Measurements from ENCODE around the gene LCE1A. TPM values are rescaled to one million over a fixed set of nuclear protein-coding genes. Genes with fewer than 3 reads are reported as not detected.

LCE1A gene, protein sequence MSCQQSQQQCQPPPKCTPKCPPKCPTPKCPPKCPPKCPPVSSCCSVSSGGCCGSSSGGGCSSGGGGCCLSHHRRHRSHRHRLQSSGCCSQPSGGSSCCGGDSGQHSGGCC
- total RNA-seq: not detected

DNA sequence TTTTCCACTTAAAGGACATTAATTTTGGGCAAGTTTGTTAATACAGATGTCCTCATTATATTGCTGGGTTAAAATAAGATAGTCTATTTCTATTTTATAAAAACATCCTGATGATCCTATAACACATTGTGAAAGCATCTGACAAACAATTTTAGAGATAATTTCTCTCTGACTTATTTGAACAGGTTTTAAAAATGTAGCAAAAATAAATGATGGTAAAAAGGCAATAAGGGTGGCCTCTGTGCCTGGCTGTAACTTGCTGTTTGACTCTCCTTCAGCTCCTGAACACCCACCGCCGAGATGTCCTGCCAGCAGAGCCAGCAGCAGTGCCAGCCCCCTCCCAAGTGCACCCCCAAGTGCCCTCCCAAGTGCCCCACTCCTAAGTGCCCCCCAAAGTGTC, at the start of gene LCE1A:
LCE1A (plus strand) TSS at position 301 of the 400 bp plus-strand sequence; CDS start at position 301, 0 bp downstream.
- DNase-seq: no peak

DNA sequence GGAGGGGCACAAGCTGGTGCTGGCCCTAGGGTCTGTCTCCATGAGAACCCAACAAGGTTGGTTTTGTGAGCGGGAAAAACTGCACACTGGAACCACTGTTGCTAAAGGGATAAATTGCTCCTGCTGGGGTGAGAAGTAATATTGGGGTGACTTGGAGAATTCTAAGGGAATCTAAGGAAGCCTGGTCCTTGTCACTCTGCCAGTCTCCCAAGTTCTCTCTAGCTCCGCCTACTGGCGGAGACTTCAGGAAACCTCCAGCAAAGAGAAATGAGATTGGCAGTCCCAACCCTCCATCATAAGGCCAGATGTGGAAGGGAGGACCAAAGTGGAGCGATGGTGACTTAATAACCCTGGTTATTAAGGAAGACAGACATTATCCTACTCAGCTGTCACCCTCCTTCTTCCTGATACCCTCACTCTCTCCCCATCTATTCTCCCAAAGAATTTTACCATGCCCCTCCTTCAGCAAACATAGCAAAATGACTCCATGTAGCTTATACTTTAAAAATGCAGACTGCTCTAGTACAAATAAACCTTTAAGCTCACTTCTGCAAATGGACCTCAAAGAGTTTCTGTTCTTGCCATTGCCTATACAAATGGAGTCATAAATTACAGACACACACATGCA, 49.6 kb upstream of the LCE1A start:
- DNase-seq: no peak

DNA sequence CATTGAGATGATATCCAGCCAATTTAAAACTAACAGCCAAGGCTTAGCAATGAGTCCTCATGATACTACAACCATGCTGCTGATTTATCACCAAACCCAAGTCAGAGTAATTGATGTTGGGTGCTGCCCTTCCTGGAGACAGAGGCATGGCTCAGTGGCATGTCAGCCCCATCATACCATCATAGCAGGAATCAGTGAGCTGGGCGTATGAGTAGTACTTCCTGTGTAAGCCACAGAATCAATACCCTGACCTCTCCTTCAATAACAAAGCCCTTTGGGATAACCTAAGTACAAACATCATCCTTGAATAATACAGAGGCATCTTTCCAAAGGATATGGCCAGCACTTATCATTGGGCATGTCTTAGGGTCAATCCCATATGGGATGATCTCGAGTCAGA, 44.2 kb upstream of the LCE1A start:
- DNase-seq: no peak

DNA sequence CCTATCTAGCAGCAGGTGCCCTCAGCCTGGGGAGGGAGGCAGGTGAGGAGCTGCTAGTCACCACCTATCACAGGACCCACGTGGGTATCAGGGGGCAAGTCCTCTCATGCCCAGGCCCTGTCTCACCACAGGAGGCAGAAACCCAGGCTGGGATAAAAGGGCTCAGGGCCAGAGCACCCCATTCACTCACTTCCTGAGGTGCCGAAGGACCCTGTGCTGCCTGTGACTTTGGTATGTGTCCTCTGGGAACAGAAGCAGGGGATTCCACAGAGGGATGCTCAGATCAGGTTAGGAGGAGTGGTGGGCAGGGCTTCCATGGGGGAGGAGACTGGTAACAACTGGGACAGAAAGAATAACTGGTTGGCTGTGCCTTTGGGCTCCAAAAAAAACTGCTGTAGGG, 41.2 kb upstream of the LCE1A start, which contains the start of gene LCE1E:
LCE1E (plus strand) TSS at position 181 of the 400 bp plus-strand sequence. CDS start 1,043 bp downstream, outside the sequence.
- DNase-seq: no peak

DNA sequence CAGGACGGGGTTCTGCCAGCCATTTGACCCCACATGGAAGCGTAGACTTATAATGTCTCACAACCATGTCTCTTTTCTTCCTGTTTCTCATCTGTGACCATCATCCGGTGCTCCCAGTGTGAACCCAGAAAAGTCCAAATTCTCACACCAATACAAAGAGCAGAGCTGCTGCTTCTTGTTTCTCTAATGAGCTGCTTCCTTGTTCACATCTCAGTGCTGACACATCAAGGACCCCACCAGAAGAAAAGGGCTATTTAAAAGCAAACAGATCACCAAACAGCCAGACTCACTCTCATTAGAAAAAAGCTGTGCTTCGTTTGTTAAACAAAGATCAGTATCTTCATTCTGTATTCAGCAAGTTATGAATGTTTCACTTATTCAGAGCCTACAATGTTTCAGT, 31.6 kb upstream of the LCE1A start:
- no peak for DNase-seq

DNA sequence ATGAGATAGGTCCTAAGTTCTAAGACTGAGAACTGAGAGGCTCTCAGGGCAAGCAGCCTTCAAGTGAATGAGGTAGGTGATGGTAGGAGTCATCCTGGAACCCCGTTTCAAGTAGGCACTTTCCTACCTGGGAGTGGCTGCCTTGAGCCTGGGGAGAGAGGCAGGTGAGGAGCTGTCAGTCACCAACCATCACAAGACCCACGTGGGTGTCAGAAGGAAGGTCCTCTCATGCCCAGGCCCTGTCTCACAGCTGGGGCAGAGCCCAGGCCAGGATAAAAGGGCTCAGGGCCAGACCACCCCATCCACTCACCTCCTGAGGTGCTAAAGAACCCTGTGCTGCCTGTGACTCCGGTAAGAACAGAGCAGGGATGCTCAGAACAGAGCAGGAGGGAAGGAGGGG, 30.9 kb upstream of the LCE1A start, which contains the start of gene LCE1D:
LCE1D (plus strand) TSS at position 301 of the 400 bp plus-strand sequence. CDS start 1,074 bp downstream, outside the sequence.
- no peak for DNase-seq

DNA sequence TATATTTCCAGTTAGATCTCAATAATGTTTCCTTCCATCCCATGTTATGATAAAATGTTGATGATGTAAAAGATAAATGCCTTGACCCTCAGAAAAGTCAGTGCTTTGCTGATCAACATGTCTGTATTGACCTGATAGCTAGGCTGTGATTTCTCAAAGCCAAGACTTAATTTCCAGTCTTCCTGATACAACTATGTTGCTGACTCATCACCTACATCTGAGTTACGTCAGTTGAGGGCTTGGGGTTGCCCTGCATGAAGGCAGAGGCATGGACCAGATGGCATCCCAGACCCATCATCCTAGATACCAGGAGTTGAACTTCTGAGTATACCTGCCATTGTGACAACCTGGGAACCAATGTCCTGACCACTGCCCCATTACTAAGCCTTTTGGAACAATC, 25.9 kb upstream of the LCE1A start:
- no peak for DNase-seq

DNA sequence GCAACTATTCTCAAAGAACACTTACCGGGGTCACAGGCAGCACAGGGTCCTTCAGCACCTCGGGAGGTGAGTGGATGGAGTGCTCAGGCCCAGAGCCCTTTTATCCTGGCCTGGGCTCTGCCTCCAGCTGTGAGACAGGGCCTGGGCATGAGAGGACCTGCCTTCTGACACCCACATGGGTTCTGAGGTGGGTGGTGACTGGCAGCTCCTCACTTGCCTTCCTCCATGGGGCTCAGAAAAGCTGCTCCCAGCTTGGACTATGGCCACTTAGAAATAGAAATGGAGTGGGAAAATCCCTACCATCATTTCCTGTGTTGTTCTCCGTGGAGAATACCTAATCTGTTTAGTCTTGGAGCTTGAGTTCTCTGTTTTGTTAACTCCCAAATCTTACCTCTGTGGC, 20.7 kb upstream of the LCE1A start, which contains the start of gene LCE1C:
LCE1C (minus strand) TSS at position 76 of the 400 bp plus-strand sequence. CDS start 1,173 bp downstream, outside the sequence.
- no peak for DNase-seq

DNA sequence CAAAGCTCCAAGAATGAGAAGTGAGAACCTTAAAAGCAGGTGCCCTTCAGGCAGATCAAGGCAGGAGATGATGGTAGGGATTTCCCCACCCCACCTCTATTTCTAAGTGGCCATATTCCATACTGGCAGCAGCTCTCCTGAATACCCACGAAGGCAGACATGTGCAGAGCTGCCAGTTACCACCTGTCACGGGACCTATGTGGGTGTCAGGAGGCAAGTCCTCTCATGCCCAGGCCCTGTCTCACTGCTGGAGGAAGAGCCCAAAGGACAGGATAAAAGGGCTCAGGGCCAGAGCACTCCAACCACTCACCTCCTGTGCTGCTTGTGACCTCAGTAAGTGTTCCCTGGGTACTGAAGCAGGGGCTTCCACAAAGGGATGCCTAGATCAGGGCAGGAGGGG, 16.2 kb upstream of the LCE1A start:
- no peak for DNase-seq

DNA sequence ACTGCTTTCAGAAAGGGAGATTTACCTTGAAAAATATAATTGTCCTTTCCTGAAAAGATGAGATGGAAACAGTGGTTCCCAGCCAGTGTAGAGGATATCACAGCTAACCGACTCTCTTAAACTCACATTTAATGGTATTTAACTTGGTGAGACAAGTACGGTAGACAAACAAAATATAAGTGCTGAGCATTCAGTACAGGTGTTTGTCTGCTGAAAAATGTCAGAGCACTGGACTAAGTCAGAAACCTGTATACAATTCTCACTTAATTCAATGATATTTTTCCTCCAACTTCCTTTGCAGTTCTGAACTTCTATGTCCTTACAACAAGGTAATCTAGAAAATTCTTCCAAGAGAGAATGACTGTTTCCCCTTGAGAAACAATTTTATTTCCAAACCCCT, 15.6 kb upstream of the LCE1A start, which contains the start of gene LCE1B:
LCE1B (plus strand) TSS at position 301 of the 400 bp plus-strand sequence. CDS start 476 bp downstream, outside the sequence.
- no peak for DNase-seq

DNA sequence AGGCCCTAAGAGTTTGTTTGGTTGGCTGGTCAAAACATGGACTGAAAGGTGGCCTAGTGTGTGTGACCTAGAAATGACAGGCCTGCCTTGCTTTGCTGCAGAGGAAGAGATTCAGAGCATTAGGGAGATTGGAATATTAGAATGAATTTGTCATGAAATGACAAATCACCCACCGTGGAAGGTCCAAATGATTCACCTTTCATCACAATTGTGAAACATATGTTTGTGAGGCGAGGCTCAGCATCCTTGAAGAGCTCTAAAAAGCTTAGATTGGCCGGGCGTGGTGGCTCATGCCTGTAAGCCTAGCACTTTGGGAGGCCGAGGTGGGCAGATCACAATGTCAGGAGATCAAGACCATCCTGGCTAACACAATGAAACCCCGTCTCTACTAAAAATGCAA, 10.0 kb upstream of the LCE1A start:
- DNase-seq: no peak

DNA sequence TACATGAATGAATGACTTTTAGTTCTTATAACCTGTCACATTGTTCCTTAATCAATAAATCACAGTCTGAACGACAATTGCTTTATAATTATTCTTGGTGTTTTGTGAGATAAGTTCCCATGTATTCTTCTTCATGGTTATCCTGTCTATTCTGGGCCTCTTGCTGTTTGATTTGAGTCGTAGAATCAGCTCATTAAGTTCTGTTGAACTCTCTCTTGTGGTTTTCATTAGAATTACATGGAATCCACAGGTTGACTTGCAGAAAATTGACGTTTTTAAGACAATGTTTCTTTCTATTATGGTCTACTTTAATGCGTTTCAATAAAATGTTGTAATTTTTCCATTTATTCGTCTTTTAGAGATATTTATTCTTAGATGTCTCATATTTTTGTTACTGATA, 4.0 kb upstream of the LCE1A start:
- DNase-seq: no peak

DNA sequence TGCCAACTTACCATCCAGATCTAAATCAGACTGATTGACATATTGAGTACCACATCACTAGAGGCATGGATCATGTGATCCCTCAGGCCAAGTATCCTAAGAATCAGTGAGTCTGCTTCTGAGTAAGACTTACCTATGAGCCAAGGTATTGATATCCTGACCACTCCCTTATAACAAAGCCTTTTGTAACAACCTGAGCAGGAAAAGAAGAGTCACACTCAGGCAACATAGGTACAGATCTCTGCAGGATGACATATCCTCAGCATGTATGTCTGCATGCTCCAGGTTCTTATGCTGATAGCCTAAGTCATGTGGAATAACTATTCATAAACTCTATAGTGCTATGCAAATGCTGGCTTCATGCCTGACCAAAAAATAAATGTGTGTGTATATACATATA, 2.3 kb upstream of the LCE1A start:
- DNase-seq: no peak

DNA sequence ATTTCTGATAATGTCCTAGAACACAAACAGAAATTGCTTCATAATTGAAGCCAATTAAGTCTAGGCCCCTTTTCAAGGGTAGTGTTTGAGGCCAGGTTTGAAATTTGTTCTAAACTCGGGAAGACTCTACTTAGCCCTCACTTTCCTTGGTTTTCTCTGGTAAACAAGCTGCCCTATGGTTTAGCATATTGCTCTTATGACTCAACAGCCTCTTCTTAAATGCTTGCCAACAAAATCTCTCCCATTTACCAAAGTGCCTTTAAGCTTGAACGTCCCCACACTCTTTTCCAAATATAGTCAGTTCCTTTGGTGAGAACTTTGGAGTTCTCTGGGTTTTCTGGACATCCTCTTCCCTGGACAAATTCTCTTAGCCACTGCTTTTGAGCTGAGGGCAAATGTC, 9.6 kb downstream of the LCE1A start:
- no peak for DNase-seq

DNA sequence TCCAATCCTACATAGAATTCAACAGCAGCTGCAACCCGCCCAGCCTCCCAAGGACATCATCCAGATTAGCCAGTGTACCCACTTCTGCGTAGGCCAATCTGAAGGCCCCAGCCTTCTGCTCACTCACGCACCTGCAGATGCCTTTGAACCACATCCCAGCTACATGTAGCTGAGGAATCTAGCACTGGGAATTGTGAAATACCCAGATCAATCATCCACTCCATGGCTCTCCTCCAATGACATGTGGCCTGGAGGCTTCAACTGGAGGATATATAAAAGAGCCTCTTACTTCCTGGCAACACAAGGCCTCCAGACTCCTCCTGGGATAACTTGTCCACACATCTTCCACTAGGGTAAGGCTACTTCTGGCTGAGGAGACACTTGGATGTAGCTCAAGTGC, 15.3 kb downstream of the LCE1A start, which contains the start of gene LCE6A:
LCE6A (plus strand) TSS at position 301 of the 400 bp plus-strand sequence. CDS start 665 bp downstream, outside the sequence.
- no peak for DNase-seq

DNA sequence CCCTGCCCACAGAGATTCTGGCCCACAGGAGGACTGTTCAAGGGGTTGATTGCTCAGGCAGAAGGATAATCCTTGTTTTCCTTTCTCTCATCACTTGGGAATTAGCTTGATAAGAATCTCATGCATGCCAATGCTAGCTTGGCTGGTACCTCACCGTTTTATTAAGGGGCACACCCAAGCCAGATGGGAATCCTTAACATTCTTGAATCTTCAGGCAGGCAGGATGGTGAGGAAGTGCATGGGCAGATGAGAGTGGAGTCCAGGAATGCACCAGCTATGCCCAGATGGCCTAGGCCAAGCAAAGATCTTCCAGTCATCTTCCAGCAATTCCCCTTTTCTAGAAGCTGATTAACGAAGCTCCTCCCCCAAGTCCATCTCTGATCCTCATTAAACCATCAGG, 28.4 kb downstream of the LCE1A start:
- DNase-seq: no peak

DNA sequence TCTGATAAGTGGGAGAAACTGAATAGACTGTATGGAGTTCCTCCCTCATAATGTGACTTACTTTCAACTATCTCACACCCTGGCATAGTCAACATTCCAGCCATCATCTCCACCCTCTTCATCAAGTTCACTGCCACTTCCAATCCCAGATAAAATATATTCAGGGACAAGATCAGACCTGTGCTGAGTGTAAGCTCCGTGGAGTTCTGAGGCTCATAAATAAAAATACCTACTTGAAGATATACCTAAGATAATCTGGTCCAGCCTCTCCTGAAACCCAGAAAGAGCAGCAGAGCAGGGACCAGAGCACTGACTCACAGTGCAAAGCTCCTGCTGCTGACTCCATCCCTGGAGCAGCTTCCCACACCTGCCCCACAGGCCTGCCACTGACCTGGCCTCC, 30.8 kb downstream of the LCE1A start:
- no peak for DNase-seq

DNA sequence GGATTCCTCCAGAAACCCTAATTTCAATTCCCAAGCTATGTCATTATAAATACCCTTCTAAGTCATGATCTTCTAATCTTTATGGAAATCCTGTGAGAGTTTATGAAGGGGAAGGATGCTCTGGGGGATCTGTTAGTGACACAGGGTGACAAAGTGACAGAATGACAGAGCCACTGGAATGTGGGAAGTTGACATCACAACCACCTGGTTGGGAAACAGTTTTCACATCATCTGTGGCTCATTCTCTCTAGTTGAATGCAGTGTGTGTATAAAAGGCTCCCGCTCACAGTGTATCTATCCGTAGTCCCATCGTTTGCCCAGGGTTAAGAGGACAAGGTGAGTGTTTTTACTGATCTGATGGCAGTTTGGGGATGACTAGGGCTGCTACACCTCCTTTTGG, 32.4 kb downstream of the LCE1A start, which contains the start of gene LCE7A:
LCE7A (plus strand) TSS at position 301 of the 400 bp plus-strand sequence. CDS start 702 bp downstream, outside the sequence.
- no peak for DNase-seq

DNA sequence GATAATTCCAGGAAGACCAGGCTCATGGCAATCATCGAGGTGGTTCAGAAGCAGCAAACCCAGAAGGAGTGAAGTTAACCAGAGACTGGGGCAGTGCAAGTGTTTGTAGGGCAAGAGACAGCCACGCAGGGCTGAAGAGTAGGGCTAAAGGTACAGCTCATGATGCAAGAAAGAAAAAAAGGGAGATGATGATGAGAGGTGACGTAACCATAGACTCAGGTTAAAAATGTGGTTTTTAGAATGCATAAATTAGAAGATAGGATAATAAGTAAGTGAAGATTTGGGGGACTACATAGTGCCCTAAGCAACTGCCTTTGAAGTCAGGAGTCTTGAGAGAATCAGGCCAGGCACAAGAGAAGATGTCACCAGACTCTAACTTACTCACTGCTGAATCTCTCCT, 32.9 kb downstream of the LCE1A start:
- DNase-seq: no peak

DNA sequence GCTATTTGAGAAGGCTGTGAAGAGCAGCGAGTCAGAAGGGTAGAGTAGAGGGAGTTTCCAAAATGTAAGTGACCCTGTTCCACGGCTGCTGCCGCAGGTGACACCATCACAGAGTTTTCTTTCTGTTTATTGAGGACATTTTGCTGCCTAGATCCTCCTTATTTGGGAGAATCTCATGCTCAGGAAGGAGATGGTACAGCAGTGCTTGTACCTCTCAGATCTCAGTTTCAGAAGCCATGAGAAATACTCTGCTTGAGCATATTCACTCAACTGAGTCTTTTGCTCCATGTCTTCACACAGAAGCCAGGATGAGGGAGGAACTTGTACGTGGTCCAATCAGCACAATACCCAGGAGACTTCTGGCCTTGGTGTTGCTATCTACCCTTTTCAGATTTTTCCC, 34.1 kb downstream of the LCE1A start:
- no peak for DNase-seq

DNA sequence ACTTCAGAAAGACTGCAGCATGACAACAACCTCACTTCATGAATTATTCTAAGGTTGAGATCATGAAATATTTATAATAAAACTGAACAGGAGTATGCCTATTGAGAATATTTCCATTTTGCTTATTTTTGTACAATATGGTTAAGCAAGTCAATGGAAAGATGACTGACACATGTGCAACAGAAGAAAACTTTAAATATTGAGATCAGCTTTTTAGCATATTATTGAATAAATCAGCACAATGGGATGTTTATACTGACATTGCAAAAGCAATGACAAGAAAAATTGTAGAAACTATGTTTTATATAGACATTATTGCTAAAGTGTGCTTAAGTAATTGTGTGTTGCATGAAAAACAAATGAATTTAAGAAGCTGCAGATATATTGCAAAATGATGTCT, 37.2 kb downstream of the LCE1A start:
- DNase-seq: no peak

DNA sequence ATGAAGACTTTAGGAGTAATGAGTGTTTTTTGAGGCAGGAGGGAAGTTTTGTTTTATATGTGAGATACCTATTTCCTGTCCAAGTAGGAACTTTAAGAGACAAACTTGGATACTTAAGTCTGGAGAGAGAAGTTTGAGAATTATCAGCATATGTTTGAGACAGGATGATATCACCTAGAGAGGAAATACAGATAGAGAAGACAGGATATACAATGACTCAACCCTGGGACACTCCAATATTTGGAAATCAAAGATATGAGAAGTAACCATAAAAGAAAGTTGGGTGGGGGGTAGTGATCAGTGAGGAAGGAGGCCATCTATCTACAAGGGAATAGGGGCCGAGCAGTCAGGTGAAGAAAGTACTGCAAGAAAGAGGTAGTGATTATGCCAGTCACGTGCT, 39.0 kb downstream of the LCE1A start:
- DNase-seq: no peak

DNA sequence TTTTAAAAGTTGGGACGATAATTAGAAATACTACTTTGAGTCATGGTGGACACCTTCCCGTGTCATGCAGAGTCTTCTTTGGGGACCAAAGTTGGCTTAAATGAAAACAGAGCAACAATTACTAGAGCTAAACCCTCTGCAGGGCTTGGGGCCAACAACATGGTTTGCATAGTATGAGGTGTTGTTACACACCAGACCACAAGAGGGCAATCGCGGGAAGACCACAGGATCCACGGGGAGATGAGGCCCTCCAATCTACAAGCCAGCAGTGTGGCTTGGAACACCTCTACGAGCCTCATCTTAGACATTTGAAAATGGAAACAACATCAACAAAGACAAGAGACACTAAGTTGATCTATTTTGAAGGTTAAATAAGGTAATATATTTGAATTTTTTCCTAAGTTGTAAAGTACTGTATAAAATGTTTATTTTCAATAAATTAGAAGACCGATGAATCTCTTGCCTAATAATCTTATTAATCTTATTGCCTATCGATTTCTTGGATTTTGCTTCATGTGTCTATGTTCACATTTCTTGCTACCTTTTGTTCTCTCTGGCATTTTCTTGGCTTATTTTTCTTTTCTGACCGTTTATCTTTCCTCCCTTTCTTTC, 42.6 kb downstream of the LCE1A start:
- DNase-seq: no peak

Measured in effector CD4-positive, alpha-beta T cell (primary cell).